K562 (cell line): ENCODE data around the gene DHPS. TPM values are rescaled to one million over a fixed set of nuclear protein-coding genes. Genes with fewer than 3 reads are reported as not detected.

Experiments
- CHCHD3 ChIP-seq: fragments of 250-450 bp; sonication (Bioruptor Pico); IDR thresholded peaks from 2 replicates; pipeline ENCODE4 v2.1.2; 2022; ENCODE audit warnings: mild to moderate bottlenecking
- CREM ChIP-seq: IDR thresholded peaks from 2 replicates; pipeline ENCODE4 v1.6.1; 2014; ENCODE audit warnings: antibody characterized with exemption, low read depth
- CSDE1 ChIP-seq, 2 experiments: fragments of 450-650 bp; IDR thresholded peaks; 2 replicates each; pipeline ENCODE4 v1.6.1; 2016; ENCODE audit warnings: mild to moderate bottlenecking in 1 of 2
- FOXP1 ChIP-seq: sonication (generic); formaldehyde crosslinking; IDR thresholded peaks from 2 replicates; pipeline ENCODE4 v1.8.0; 2022; ENCODE audit warnings: mild to moderate bottlenecking, missing genetic modification reagents
- GTF2E2 ChIP-seq: fragments of 200-800 bp; sonication (Bioruptor generic); IDR thresholded peaks from 2 replicates; pipeline ENCODE4 v1.6.1; 2016; ENCODE audit warnings: missing genetic modification characterization, missing compliant biosample characterization
- HCFC1 ChIP-seq: IDR thresholded peaks from 2 replicates; pipeline ENCODE4 v1.6.1; 2012; ENCODE audit warnings: low read depth, low read length, improper control_type of control experiment
- HDGF ChIP-seq: fragments of 450-650 bp; IDR thresholded peaks from 2 replicates; pipeline ENCODE4 v1.6.1; 2016
- HNRNPK ChIP-seq: fragments of 200-400 bp; formaldehyde crosslinking; IDR thresholded peaks from one replicate; pipeline ENCODE4 v1.6.1; 2018; ENCODE audit warnings: mild to moderate bottlenecking, low read depth, low read length; ENCODE audit not compliant: poor library complexity, severe bottlenecking
- IFI16 ChIP-seq: fragments of 250-450 bp; sonication (Bioruptor Pico); IDR thresholded peaks from 2 replicates; pipeline ENCODE4 v2.1.2; 2022; ENCODE audit warnings: mild to moderate bottlenecking, inconsistent platforms
- JUNB ChIP-seq: fragments of 450-650 bp; formaldehyde crosslinking; conservative IDR thresholded peaks from 2 replicates; pipeline ENCODE4 v1.4.0; 2020; ENCODE audit warnings: mild to moderate bottlenecking
- KHSRP ChIP-seq: fragments of 450-650 bp; IDR thresholded peaks from 2 replicates; pipeline ENCODE4 v1.6.1; 2017
- LCOR ChIP-seq: sonication (generic); formaldehyde crosslinking; IDR thresholded peaks from 2 replicates; pipeline ENCODE4 v1.8.0; 2022; ENCODE audit warnings: mild to moderate bottlenecking, missing genetic modification reagents
- MCM3 ChIP-seq: fragments of 450-650 bp; IDR thresholded peaks from 2 replicates; pipeline ENCODE4 v1.6.1; 2016
- MED1 ChIP-seq: sonication (generic); formaldehyde crosslinking; IDR thresholded peaks from 2 replicates; pipeline ENCODE4 v1.8.1; 2023; ENCODE audit warnings: missing genetic modification reagents, borderline replicate concordance
- PYGO2 ChIP-seq: fragments of 450-650 bp; IDR thresholded peaks from 2 replicates; pipeline ENCODE4 v1.6.1; 2016; ENCODE audit warnings: mild to moderate bottlenecking, missing genetic modification characterization, moderate library complexity, missing compliant biosample characterization
- SAP30 ChIP-seq: fragments of 200-600 bp; sonication (generic); IDR thresholded peaks from 2 replicates; pipeline ENCODE4 v1.6.1; 2012; ENCODE audit warnings: borderline replicate concordance, low read depth, mild to moderate bottlenecking, moderate library complexity, low read length, control low read depth, inconsistent platforms; ENCODE audit not compliant: insufficient read depth, poor library complexity, severe bottlenecking
- ZBTB7A ChIP-seq: IDR thresholded peaks from 2 replicates; pipeline ENCODE4 v1.6.1; 2011; ENCODE audit warnings: low read depth, mild to moderate bottlenecking, low read length, moderate library complexity, borderline replicate concordance; ENCODE audit not compliant: control insufficient read depth
- ZNF41 ChIP-seq: fragments of 250-450 bp; sonication (Bioruptor Pico); conservative IDR thresholded peaks from 2 replicates; pipeline ENCODE4 v1.4.0; 2020; ENCODE audit warnings: mild to moderate bottlenecking
- polyA plus RNA-seq, 8 experiments: library from polyadenylated mRNA; depleted of rRNA in 4 of 8; stranded (reverse) in 5 of 8; unstranded in 3 of 8; fragments of >200 nt; fragmentation: Nextera tagmentation in 2 of 8; fragmentation: Illumina TruSeq in 1 of 8; extraction: Ambion mirVana in 2 of 8; extraction: Trizol in 1 of 8; gene quantifications; 2 replicates each; pipeline versions ENCODE4 v1.2.1 to v1.2.3, GENCODE V29; 2011 to 2014; ENCODE audit warnings: inconsistent platforms in 1 of 8, missing spikeins in 1 of 8
- total RNA-seq, 7 experiments: library from RNA; depleted of rRNA in 6 of 7; stranded (reverse); fragments of >200 nt in 6 of 7; fragmentation: Illumina TruSeq in 2 of 7; extraction: Trizol in 2 of 7; gene quantifications; 2 replicates each; pipeline versions ENCODE4 v1.2.1 to v1.2.3, GENCODE V29; 2011 to 2021; ENCODE audit warnings: low replicate concordance in 1 of 7
- TF ChIP-seq, protein P1 (sequence below): fragments of 250-450 bp; sonication (Bioruptor Pico); IDR thresholded peaks from 2 replicates; pipeline ENCODE4 v1.4.0; 2020; ENCODE audit warnings: mild to moderate bottlenecking, moderate library complexity
- TF ChIP-seq, protein P2 (sequence below): sonication (generic); formaldehyde crosslinking; IDR thresholded peaks from 2 replicates; pipeline ENCODE4 v1.8.1; 2022; ENCODE audit warnings: missing genetic modification reagents
- TF ChIP-seq, protein P3 (sequence below): sonication (generic); formaldehyde crosslinking; IDR thresholded peaks from 2 replicates; pipeline ENCODE4 v1.9.0; 2022; ENCODE audit warnings: mild to moderate bottlenecking, missing genetic modification reagents
- TF ChIP-seq, protein P4 (sequence below), 2 experiments: fragments of 200-800 bp in 1 of 2; sonication (Bioruptor generic) in 1 of 2; sonication (generic) in 1 of 2; formaldehyde crosslinking in 1 of 2; IDR thresholded peaks in 1 of 2; conservative IDR thresholded peaks in 1 of 2; 2 replicates each; pipeline versions ENCODE4 v1.5.0 to v1.6.1; 2016 to 2020; ENCODE audit warnings: missing compliant biosample characterization in 1 of 2, missing genetic modification characterization in 1 of 2, missing genetic modification reagents in 1 of 2
- TF ChIP-seq, protein P5 (sequence below): fragments of 250-450 bp; sonication (Bioruptor Pico); IDR thresholded peaks from 2 replicates; pipeline ENCODE4 v1.8.0; 2022; ENCODE audit warnings: moderate library complexity, mild to moderate bottlenecking, inconsistent platforms

The DHPS gene
- total and polyA plus RNA-seq, 9 of the 15 experiments (the other 6 are each of a cell fraction or from before 2014, with no cell fraction given) = 47.1 to 110 (median 79.9) TPM

DNA sequence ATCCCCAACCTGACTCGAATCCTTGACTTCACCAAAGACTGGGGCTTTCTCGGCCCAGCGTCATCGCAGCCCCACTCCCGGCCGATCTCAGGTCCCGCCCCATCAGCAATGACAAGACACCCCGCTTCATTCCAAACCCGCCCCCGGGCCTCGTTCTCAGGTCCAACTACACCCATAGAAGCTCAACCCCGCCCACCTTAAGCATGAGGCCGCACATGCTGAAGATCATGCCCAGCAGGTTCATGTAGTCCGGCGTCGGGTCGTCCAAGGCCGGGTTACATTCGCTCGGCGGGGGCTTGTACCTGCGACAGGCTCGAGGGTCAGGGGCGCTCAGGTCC is 12.8 kb downstream of the DHPS start (continued):
- TF ChIP-seq, protein P1, sequence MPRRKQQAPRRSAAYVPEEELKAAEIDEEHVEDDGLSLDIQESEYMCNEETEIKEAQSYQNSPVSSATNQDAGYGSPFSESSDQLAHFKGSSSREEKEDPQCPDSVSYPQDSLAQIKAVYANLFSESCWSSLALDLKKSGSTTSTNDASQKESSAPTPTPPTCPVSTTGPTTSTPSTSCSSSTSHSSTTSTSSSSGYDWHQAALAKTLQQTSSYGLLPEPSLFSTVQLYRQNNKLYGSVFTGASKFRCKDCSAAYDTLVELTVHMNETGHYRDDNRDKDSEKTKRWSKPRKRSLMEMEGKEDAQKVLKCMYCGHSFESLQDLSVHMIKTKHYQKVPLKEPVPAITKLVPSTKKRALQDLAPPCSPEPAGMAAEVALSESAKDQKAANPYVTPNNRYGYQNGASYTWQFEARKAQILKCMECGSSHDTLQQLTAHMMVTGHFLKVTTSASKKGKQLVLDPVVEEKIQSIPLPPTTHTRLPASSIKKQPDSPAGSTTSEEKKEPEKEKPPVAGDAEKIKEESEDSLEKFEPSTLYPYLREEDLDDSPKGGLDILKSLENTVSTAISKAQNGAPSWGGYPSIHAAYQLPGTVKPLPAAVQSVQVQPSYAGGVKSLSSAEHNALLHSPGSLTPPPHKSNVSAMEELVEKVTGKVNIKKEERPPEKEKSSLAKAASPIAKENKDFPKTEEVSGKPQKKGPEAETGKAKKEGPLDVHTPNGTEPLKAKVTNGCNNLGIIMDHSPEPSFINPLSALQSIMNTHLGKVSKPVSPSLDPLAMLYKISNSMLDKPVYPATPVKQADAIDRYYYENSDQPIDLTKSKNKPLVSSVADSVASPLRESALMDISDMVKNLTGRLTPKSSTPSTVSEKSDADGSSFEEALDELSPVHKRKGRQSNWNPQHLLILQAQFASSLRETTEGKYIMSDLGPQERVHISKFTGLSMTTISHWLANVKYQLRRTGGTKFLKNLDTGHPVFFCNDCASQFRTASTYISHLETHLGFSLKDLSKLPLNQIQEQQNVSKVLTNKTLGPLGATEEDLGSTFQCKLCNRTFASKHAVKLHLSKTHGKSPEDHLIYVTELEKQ (CRISPR knock-in tag) = no peak
- TF ChIP-seq CHCHD3 (CRISPR knock-in tag) (0 out of 2 replicates have a peak, but pooled peaks have one; percentile 21), CSDE1 (IDR thresholded peaks at IDR 0.05) (no peak), HNRNPK (no peak), MCM3 (no peak), PYGO2 (tag) (no peak), SAP30 (peak; percentile 25), FOXP1 (0 out of 2 replicates have a peak, but pooled peaks have one; percentile 55), KHSRP (no peak), GTF2E2 (tag) (no peak), JUNB (CRISPR knock-in tag) (no peak), HCFC1 (no peak), IFI16 (CRISPR knock-in tag) (no peak), HDGF (no peak), CREM (0 out of 2 replicates have a peak, but pooled peaks have one; percentile 14), MED1 (CRISPR knock-in tag) (no peak), ZBTB7A (no peak), LCOR (0 out of 2 replicates have a peak, but pooled peaks have one; percentile 8), ZNF41 (CRISPR knock-in tag) (no peak)
- TF ChIP-seq, protein P2, sequence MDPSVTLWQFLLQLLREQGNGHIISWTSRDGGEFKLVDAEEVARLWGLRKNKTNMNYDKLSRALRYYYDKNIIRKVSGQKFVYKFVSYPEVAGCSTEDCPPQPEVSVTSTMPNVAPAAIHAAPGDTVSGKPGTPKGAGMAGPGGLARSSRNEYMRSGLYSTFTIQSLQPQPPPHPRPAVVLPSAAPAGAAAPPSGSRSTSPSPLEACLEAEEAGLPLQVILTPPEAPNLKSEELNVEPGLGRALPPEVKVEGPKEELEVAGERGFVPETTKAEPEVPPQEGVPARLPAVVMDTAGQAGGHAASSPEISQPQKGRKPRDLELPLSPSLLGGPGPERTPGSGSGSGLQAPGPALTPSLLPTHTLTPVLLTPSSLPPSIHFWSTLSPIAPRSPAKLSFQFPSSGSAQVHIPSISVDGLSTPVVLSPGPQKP = no peak
- TF ChIP-seq, protein P3, sequence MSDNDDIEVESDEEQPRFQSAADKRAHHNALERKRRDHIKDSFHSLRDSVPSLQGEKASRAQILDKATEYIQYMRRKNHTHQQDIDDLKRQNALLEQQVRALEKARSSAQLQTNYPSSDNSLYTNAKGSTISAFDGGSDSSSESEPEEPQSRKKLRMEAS (CRISPR knock-in tag) = peak; percentile 58; the same call in 1 of the 2 replicates
- TF ChIP-seq, protein P4, sequence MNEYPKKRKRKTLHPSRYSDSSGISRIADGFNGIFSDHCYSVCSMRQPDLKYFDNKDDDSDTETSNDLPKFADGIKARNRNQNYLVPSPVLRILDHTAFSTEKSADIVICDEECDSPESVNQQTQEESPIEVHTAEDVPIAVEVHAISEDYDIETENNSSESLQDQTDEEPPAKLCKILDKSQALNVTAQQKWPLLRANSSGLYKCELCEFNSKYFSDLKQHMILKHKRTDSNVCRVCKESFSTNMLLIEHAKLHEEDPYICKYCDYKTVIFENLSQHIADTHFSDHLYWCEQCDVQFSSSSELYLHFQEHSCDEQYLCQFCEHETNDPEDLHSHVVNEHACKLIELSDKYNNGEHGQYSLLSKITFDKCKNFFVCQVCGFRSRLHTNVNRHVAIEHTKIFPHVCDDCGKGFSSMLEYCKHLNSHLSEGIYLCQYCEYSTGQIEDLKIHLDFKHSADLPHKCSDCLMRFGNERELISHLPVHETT (CRISPR knock-in tag; conservative IDR thresholded peaks at IDR 0.05 in 1 of 2, IDR thresholded peaks at IDR 0.05 in 1 of 2) = no peak
- TF ChIP-seq, protein P5, sequence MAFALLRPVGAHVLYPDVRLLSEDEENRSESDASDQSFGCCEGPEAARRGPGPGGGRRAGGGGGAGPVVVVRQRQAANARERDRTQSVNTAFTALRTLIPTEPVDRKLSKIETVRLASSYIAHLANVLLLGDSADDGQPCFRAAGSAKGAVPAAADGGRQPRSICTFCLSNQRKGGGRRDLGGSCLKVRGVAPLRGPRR (CRISPR knock-in tag) = no peak
